DMS 273 treated with DMSO at 0.1 percent for 48 hours (cell line): ENCODE measurements around the gene WWTR1.

Source experiments
- DNase-seq: peaks from one replicate; lab custom pipeline; 2025; lab: John Stamatoyannopoulos, UW

Gene WWTR1

DNA sequence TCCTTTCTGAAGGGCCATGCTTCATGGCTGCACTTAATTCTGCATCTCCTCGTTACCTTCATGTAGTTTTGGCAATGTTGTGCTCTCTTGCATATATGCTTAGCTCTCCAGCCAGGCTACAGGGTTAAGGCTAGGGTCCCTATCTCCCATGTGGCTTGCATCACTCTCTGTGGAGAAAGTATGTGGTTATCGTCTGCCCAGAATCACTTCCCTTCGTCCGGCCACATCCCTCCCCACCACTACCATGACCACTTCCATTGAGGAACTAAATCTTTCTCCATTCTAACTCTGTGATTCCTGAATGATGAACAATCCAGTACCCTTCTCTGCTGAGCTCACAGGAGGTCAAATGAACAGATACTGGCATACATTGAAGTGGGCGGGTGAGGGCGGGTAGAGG, 34.0 kb downstream of the WWTR1 start:
- no peak for DNase-seq

- DNase-seq = no peak
Observed at GRCh38 chr3:149621218-149622005, 36.4 kb downstream of the WWTR1 start.

GRCh38 chr3:149620291-149621020, 37.4 kb downstream of the WWTR1 start:
- no peak for DNase-seq

DNA sequence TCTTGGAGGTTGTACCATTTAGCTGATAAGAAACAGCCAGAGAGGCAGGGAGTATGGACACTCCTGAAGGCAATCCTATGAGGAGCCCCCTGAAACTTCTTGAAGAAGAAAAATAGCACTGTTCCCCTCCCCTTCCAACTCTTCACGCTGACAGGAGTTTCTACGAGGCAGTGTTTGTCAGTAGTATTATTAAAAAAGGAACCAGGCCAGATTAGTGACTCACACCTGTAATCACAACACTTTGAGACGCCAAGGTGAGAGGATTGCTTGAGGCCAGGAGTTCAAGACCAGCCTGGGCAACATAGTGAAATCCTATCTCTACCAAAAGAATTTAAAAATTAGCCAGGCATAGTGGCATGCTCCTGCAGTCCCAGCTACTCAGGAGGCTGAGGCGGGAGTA, 38.7 kb downstream of the WWTR1 start:
- DNase-seq = no peak

DNA sequence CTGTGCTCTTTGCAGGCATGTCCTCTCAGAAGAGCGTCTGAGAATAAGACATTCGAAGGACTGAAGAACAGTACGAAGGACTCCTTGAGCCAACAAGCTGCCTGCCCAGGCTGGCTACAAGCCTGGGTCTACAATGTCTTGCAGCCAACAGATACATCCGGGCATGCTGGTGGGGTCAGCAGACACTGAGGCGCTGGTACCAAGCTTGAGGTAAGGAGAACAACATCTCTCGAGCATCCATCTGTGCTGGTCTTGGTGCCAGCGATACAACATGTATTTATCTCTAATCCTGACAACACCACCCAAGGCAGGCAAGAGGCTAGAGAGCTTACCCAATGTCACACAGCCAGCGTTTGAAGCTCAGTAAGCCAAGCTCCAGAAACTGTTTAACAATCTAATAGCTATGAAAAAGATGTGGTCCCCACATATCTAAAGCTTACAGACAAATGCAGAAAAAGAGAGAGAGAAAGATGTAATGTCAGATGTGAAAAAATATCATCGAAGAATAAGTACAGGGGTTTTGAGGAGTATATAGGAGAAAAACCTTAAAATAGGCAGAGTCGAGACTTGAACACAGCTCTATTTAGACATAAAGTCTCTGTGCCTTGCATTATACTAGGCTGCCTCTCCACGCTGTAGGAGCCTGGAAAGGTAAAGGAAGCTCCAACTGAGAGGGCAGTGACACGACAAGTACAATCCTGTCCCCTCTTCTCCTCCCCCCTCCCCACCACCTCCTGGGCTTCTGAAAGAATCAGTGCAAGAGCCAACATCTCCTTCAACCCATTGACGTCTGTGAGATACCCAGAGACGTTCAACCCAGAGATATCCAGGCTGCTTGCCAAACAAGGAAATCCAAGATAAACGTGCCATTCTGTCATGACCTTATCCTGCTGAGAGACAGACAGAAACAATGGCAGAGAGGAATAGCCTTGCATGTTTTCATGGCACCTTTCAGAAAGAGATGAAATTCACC, 39.4 kb downstream of the WWTR1 start:
- no peak for DNase-seq

- DNase-seq = no peak
Observed at GRCh38 chr3:149615731-149616221, 42.0 kb downstream of the WWTR1 start.

DNA sequence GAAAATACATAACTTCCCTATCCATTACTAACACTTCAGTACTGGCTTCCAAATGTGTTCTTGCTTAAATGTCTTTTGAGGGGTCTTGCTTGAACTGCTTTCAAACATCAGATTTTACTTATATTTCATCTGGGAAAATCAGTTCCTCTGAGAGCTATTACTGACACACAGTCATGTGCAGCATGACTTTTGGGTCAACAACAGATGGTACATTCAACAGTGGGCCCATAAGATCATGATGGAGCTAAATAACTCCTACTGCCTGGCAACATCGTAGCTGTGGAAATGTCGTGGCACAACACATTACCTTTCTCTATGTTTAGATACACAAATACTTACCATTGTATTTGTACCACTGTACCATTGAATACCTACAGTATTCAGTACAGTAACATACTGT, 43.8 kb downstream of the WWTR1 start:
- peak; percentile 54 for DNase-seq

- DNase-seq = no peak
Observed at GRCh38 chr3:149612456-149612855, 45.4 kb downstream of the WWTR1 start.

- DNase-seq = no peak
Observed at GRCh38 chr3:149611149-149611548, 46.7 kb downstream of the WWTR1 start.

GRCh38 chr3:149610351-149611105, 47.3 kb downstream of the WWTR1 start:
- DNase-seq = peak; percentile 80

GRCh38 chr3:149609595-149609994, 48.2 kb downstream of the WWTR1 start:
- DNase-seq = no peak

DNA sequence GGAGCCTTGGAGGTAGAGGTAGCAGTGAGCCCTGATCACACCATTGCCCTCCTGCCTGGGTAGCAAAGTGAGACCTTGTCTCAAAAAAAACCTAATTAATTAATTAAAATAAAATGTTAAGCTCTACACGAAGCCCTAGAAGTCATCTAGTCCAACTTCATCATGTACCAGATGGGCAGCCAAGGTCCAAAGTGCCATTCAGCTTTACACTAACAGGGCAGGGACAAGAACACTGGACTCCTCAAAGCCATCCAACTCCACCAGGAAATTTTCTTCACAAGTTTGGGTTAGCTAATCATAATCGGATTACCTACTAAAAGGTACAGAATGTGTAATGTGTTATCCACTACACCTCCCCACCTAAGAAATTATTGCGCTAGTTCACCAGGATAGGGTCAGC, 48.8 kb downstream of the WWTR1 start:
- no peak for DNase-seq

DNA sequence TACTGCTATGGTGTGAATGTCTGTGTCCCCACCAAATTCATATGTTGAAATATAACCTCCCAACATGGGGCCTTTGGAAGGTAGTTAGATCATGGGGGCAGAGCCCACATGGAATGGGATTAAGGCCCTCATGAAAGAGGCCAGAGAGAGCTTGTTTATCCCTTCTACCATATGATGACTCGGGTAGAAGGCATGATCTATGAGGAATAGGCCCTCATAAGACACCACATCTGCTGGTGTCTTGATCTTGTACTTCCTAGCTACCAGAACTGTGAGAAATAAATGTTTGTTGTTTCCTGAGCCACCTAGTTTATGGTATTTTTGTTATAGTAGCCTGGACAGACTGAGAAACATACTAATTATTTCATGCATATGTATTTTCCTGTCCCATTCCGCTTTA, 51.9 kb downstream of the WWTR1 start:
- DNase-seq = no peak

- DNase-seq = peak; percentile 63
Observed at GRCh38 chr3:149604125-149604875, 53.5 kb downstream of the WWTR1 start.

- no peak for DNase-seq
Observed at GRCh38 chr3:149603126-149604074, 54.4 kb downstream of the WWTR1 start.

DNA sequence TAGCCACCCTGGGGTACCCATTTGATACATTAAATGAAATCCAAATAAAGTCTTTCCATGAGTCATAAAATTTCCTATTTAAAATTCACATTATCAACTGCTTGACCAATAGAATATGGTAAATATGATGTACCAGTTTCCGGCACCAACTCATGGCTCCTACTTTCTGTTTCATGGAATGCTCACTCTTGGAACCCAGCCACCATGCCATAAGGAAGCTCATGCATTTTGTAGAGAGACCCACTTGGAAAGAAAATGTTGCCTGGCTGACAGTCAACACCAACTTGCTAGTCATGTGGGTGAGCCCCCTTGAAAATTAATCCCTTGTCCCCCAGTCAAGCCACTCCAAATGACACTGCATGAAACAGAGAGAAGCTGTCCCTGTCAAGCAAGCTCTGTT, 57.2 kb downstream of the WWTR1 start:
- DNase-seq = peak; percentile 86

GRCh38 chr3:149599236-149599635, 58.6 kb downstream of the WWTR1 start:
- no peak for DNase-seq

DNA sequence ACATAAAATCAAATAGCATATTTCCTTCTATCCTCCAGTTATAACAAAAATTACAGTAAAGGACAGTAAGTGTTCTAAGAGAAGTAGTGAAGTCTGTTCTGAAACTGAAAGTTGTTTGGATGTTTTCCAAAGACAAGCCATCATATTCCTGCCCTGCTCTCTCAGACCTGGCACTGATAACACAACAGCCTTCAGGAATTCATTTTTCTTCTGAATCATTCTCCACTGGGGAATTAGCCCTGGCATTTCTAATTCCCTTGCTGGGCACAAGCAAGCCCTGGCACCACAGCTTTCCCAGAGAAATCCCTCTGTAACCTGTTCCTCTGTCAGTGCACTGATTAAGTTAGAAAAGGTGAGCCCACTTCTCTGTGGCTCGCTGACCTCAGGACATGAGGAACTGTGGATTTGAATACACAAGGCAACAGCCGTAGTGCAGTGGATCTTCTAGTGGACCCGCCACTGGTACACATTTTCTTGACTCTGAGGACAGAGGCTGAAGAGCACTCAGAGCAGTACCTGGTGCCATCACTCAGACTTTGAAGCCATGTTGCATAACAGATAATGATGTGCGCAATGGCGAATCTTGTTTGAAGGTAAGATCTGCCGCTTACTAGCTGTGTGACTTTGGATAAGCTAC, 61.6 kb downstream of the WWTR1 start:
- no peak for DNase-seq
